Transverse colon (tissue), 4 donors: ENCODE data around the gene HPSE2. TPM values are rescaled to one million over a fixed set of nuclear protein-coding genes. Genes with fewer than 3 reads are reported as not detected.

Source experiments
- DNase-seq: peaks from one replicate; pipeline ENCODE4 v3.0.0-alpha.2; 2019
- H3K27ac ChIP-seq, 4 donors: fragments of 200-600 bp; sonication (generic); 2 replicates each; pipeline ENCODE4 v1.5.1; 2016 to 2018; ENCODE audit warnings: inconsistent platforms in 4 of 4
- H3K27me3 ChIP-seq: fragments of 200-600 bp; sonication (generic); 2 replicates; pipeline ENCODE4 v1.5.1; 2017; ENCODE audit warnings: inconsistent platforms
- H3K36me3 ChIP-seq, 4 donors: fragments of 200-600 bp; sonication (generic); 2 replicates each; pipeline ENCODE4 v1.5.1; 2017 to 2019; ENCODE audit warnings: inconsistent platforms in 4 of 4
- H3K4me1 ChIP-seq, 4 donors: fragments of 200-600 bp; sonication (generic); 2 replicates each; pipeline ENCODE4 v1.5.1; 2017 to 2020; ENCODE audit warnings: inconsistent platforms in 4 of 4
- H3K4me3 ChIP-seq, 4 donors: fragments of 200-600 bp; sonication (generic); 1 replicate in 1 of 4; 2 replicates in 3 of 4; pipeline versions ENCODE4 v1.5.1 to v1.6.1; 2017 to 2019; ENCODE audit warnings: inconsistent platforms in 4 of 4
- H3K9me3 ChIP-seq, 2 donors: fragments of 200-600 bp; sonication (generic); 2 replicates each; pipeline ENCODE4 v1.5.1; 2017 to 2019; ENCODE audit warnings: inconsistent platforms in 2 of 2
- EP300 ChIP-seq: sonication (generic); formaldehyde crosslinking; IDR thresholded peaks from one replicate; pipeline ENCODE4 v1.6.1; 2017; ENCODE audit warnings: antibody characterized with exemption, low read depth
- POLR2A ChIP-seq: fragments of 450-650 bp; IDR thresholded peaks from one replicate; pipeline ENCODE4 v1.6.1; 2016; ENCODE audit warnings: antibody characterized with exemption, mild to moderate bottlenecking, moderate library complexity
- POLR2AphosphoS5 ChIP-seq, 3 donors: sonication (generic); formaldehyde crosslinking; IDR thresholded peaks; one replicate each; pipeline ENCODE4 v1.6.1; 2016; ENCODE audit warnings: antibody characterized with exemption in 3 of 3
- WGBS, 2 donors: methylation state at CpG; one replicate each; pipeline ENCODE4 v1.1.5; 2018; ENCODE audit warnings: low coverage in 1 of 2; 5-methylcytosine and 5-hydroxymethylcytosine counted together
- in situ Hi-C, 4 donors: fragments of 200-750 bp; cut with MboI; loops; one replicate each; pipeline versions ENCODE4 v1.15.0 to v1.15.1; 2017; ENCODE audit warnings: low sequenced_read_pairs in 3 of 4, low pct_ligation_motif_present in 1 of 4, low pct_unique_long_range_greater_than_20kb in 1 of 4
- intact Hi-C: fragments of 100-400 bp; cut with DNase I; formaldehyde crosslinking; loops from one replicate; pipeline ENCODE4 v1.15.1; 2023; ENCODE audit warnings: low total_unique reads
- total RNA-seq, 4 donors: library from RNA; depleted of rRNA; stranded (reverse); fragments of >200 nt; gene quantifications; one replicate each; pipeline ENCODE4 v1.1.0, GENCODE V29; 2016
- TF ChIP-seq, protein P1 (sequence below), 5 experiments: fragments of 200-600 bp in 3 of 5; fragments of 450-650 bp in 2 of 5; sonication (generic) in 3 of 5; IDR thresholded peaks; 1 replicate in 2 of 5; 2 replicates in 3 of 5; pipeline ENCODE4 v1.5.1; 2016 to 2017; ENCODE audit warnings: antibody characterized with exemption in 5 of 5, inconsistent platforms in 3 of 5, mild to moderate bottlenecking in 2 of 5, moderate library complexity in 1 of 5

Gene HPSE2
- total RNA-seq, 4 donors from 2014 or later, result 2.2 to 3.0 TPM; not detected in 2

DNA sequence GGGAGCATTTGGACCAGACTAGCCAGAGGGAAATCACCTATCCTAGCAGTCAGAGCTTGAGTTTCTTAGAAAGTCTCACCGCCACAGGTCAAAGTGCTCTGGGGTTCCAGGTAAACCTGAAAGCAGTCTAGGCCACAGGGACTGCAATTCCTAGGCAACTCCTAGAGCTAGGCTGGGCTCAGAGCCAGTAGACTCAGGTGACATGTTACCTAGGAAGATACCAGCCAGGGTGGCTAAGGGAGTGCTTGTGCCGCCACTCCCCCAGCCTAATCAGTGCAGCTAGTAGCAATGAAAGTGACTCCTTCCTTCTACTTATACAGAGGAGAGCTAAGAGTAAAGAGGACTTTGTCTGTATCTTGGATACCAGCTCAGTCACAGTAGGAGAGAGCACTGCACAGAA, 440.2 kb downstream of the HPSE2 start:
- Histone ChIP-seq H3K27ac (peak overlapping the region in 2 of 4 donors; percentile 17 to 41), H3K27me3 (no peaks in the 10 kb centered on the region), H3K9me3 (no peaks in the 10 kb centered on the region), H3K36me3 (no peaks in the 10 kb centered on the region), H3K4me3 (no peak overlapping the region), H3K4me1 (peaks cover 0 to 7% (median 2%) of the 10 kb centered on the region in 4 donors)
- TF ChIP-seq POLR2AphosphoS5 (IDR thresholded peaks at IDR 0.05), result no peak
- TF ChIP-seq EP300, result no peak
- no peak for TF ChIP-seq POLR2A
- TF ChIP-seq, protein P1, sequence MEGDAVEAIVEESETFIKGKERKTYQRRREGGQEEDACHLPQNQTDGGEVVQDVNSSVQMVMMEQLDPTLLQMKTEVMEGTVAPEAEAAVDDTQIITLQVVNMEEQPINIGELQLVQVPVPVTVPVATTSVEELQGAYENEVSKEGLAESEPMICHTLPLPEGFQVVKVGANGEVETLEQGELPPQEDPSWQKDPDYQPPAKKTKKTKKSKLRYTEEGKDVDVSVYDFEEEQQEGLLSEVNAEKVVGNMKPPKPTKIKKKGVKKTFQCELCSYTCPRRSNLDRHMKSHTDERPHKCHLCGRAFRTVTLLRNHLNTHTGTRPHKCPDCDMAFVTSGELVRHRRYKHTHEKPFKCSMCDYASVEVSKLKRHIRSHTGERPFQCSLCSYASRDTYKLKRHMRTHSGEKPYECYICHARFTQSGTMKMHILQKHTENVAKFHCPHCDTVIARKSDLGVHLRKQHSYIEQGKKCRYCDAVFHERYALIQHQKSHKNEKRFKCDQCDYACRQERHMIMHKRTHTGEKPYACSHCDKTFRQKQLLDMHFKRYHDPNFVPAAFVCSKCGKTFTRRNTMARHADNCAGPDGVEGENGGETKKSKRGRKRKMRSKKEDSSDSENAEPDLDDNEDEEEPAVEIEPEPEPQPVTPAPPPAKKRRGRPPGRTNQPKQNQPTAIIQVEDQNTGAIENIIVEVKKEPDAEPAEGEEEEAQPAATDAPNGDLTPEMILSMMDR (IDR thresholded peaks at IDR 0.05), result no peak
- peak; percentile 68 for DNase-seq
- in situ Hi-C loops (no loop called here), intact Hi-C loops (no loop called here)
- 53% methylated on average over 2 of the region's 2 CpGs; no CpG with 5 or more reads in 1 of the 2 donors for WGBS, 2 donors

DNA sequence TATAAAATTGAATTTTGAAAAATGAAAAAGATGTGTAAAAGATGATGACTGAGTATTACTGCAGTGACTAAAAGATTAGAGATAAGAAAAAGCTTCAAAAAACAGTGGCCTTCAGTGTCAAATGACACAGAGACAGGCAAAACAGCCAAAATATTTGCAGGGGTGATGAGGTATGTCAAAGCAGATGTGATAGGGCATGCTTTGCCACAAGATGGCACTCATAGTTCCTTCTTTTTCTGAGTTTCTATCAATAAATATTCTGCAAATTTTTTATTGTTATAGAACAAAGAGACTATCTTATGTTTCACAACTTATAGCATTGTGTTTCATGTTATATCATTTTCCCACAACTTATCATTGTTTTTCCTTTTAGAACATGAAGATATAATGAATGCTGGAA, 444.8 kb downstream of the HPSE2 start:
- intact Hi-C loops, result no loop called here
- no peak overlapping the region for H3K27ac ChIP-seq
- H3K4me3 ChIP-seq, result no peak overlapping the region
- TF ChIP-seq POLR2A, result no peak
- TF ChIP-seq, protein P1 (IDR thresholded peaks at IDR 0.05), result peak; percentile 29 to 55 (median 32)
- in situ Hi-C loops, result no loop called here
- H3K4me1 ChIP-seq, result peaks cover 0 to 6% (median 2%) of the 10 kb centered on the region in 4 donors
- no peaks in the 10 kb centered on the region for H3K36me3 ChIP-seq
- no peak for DNase-seq
- H3K27me3 ChIP-seq, result no peaks in the 10 kb centered on the region
- no peaks in the 10 kb centered on the region for H3K9me3 ChIP-seq

DNA sequence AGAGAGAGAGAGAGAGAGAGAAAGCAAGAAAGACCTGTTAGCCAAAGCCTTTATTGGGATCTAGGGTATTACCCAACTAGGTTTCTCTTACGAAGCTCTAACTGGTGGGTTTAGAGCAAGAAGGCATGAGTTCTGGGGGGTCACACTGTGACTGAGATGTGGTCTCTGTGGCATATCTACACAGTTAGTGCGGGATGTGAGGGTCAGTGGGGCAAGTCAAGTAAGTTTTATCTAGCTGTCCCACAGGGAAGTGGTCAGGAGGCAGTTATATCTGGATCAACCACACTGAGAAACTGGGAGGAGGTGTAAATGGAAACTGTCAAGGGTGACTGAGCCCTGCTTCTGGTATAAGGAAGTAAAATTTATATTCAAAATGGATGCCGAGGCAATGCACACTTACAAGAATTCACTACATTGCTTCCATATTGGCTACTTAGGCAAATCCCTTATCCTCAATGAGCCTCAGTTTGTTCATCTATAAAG, 457.3 kb downstream of the HPSE2 start:
- H3K36me3 ChIP-seq, result no peaks in the 10 kb centered on the region
- no peaks in the 10 kb centered on the region for H3K4me1 ChIP-seq
- TF ChIP-seq EP300, result no peak
- TF ChIP-seq POLR2A, result no peak
- TF ChIP-seq, protein P1 (IDR thresholded peaks at IDR 0.05), result no peak
- TF ChIP-seq POLR2AphosphoS5 (IDR thresholded peaks at IDR 0.05), result no peak
- no peak overlapping the region for H3K27ac ChIP-seq
- H3K9me3 ChIP-seq, result no peaks in the 10 kb centered on the region
- no peaks in the 10 kb centered on the region for H3K27me3 ChIP-seq
- WGBS, 2 donors, result 67 to 75% methylated on average over 1 to 3 of the region's 3 CpGs
- in situ Hi-C loops (no loop called here), intact Hi-C loops (no loop called here)
- no peak for DNase-seq
- no peak overlapping the region for H3K4me3 ChIP-seq

DNA sequence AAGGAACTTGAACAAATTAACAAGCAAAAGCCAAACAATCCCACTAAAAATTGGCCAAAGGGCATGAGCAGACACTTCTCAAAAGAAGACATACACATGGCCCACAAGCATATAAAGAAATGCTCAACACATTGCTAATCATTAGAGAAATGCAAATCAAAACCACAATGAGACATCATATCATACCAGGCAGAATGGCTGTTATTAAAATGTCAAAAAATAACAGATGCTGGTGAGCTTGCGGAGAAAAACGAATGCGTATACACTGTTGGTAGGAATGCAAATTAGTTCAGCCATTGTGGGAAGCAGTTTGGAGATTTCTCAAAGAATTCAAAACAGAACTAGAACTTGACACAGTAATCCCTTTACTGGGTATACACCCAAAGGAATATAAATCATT, 477.2 kb downstream of the HPSE2 start:
- Histone ChIP-seq H3K9me3 (peaks cover 0 to under 1% of the 10 kb centered on the region in 2 donors), H3K27ac (no peak overlapping the region), H3K27me3 (no peaks in the 10 kb centered on the region), H3K4me3 (no peak overlapping the region), H3K36me3 (no peaks in the 10 kb centered on the region), H3K4me1 (no peaks in the 10 kb centered on the region)
- 47% methylated on average over 3 of the region's 3 CpGs for WGBS, 2 donors
- in situ Hi-C loops, result loop anchor here in 1 of 4 donors (25.0 kb wide), 1 partner anchor 479 kb away; the partner anchor contains the start of gene HPSE2
- intact Hi-C loops, result no loop called here
- no peak for DNase-seq
- TF ChIP-seq POLR2AphosphoS5 (IDR thresholded peaks at IDR 0.05) (no peak), EP300 (no peak), POLR2A (no peak)
- TF ChIP-seq, protein P1 (IDR thresholded peaks at IDR 0.05), result no peak
